Measurements from ENCODE around the gene PTPRN2. TPM values are rescaled to one million over a fixed set of nuclear protein-coding genes. Genes with fewer than 3 reads are reported as not detected.

PTPRN2 gene
- polyA plus RNA-seq, 1 donor from 2014 or later: 1.6 TPM

GRCh38 chr7:158031867-158032308 is 555.7 kb downstream of the PTPRN2 start:
- Mint-ChIP-seq H3K27ac (no peak overlapping the region), H3K4me3 (no peak overlapping the region), H3K9me3 (peaks cover 0 to 9% (median 9%) of the 10 kb centered on the region in 3 donors), H3K36me3 (peaks cover 4% of the 10 kb centered on the region), H3K4me1 (no peaks in the 10 kb centered on the region), H3K27me3 (no peaks in the 10 kb centered on the region)

GRCh38 chr7:158030566-158030965 is 557.1 kb downstream of the PTPRN2 start:
- Mint-ChIP-seq H3K4me1 (no peaks in the 10 kb centered on the region), H3K36me3 (peaks cover 4% of the 10 kb centered on the region), H3K4me3 (no peak overlapping the region), H3K27ac (no peak overlapping the region), H3K27me3 (no peaks in the 10 kb centered on the region), H3K9me3 (peaks cover 0 to 9% (median 6%) of the 10 kb centered on the region in 3 donors)

- H3K9me3 Mint-ChIP-seq: peaks cover 0 to 7% (median 6%) of the 10 kb centered on the region in 3 donors
- H3K27me3 Mint-ChIP-seq: no peaks in the 10 kb centered on the region
- H3K36me3 Mint-ChIP-seq: peaks cover 4% of the 10 kb centered on the region
- H3K27ac Mint-ChIP-seq: no peak overlapping the region
- H3K4me3 Mint-ChIP-seq: peak overlapping the region in 1 of 4 donors; percentile 13
- H3K4me1 Mint-ChIP-seq: no peaks in the 10 kb centered on the region
Observed at GRCh38 chr7:158030071-158030470, 557.6 kb downstream of the PTPRN2 start.

GRCh38 chr7:158029509-158029908 is 558.1 kb downstream of the PTPRN2 start:
- Mint-ChIP-seq H3K9me3 (peaks cover 0 to 6% (median 4%) of the 10 kb centered on the region in 3 donors), H3K36me3 (peaks cover 4% of the 10 kb centered on the region), H3K4me3 (peak overlapping the region in 1 of 4 donors; percentile 13), H3K27me3 (no peaks in the 10 kb centered on the region), H3K27ac (no peak overlapping the region), H3K4me1 (no peaks in the 10 kb centered on the region)

GRCh38 chr7:158028971-158029370 is 558.7 kb downstream of the PTPRN2 start:
- Mint-ChIP-seq H3K4me1 (no peaks in the 10 kb centered on the region), H3K27ac (no peak overlapping the region), H3K9me3 (peaks cover 0 to 6% (median 4%) of the 10 kb centered on the region in 3 donors), H3K4me3 (no peak overlapping the region), H3K36me3 (peaks cover 4% of the 10 kb centered on the region), H3K27me3 (no peaks in the 10 kb centered on the region)

- no peak overlapping the region for H3K4me3 Mint-ChIP-seq
- H3K36me3 Mint-ChIP-seq: peaks cover 4% of the 10 kb centered on the region
- H3K4me1 Mint-ChIP-seq: no peaks in the 10 kb centered on the region
- no peaks in the 10 kb centered on the region for H3K27me3 Mint-ChIP-seq
- H3K27ac Mint-ChIP-seq: no peak overlapping the region
- H3K9me3 Mint-ChIP-seq: peaks cover 0 to 6% (median 4%) of the 10 kb centered on the region in 3 donors
Observed at GRCh38 chr7:158028290-158028941, 559.2 kb downstream of the PTPRN2 start.

GRCh38 chr7:158027646-158028045 is 560.0 kb downstream of the PTPRN2 start:
- Mint-ChIP-seq H3K27me3 (no peaks in the 10 kb centered on the region), H3K9me3 (peaks cover 0 to 3% (median 0%) of the 10 kb centered on the region in 3 donors), H3K27ac (no peak overlapping the region), H3K36me3 (peaks cover 3% of the 10 kb centered on the region), H3K4me1 (no peaks in the 10 kb centered on the region), H3K4me3 (no peak overlapping the region)

- Mint-ChIP-seq H3K27me3 (no peaks in the 10 kb centered on the region), H3K4me3 (no peak overlapping the region), H3K9me3 (peaks cover 0 to 2% (median 0%) of the 10 kb centered on the region in 3 donors), H3K4me1 (no peaks in the 10 kb centered on the region), H3K36me3 (peaks cover 3% of the 10 kb centered on the region), H3K27ac (no peak overlapping the region)
Observed at GRCh38 chr7:158026636-158027265, 560.9 kb downstream of the PTPRN2 start.

GRCh38 chr7:158025686-158026600 is 561.7 kb downstream of the PTPRN2 start:
- Mint-ChIP-seq H3K27ac (no peak overlapping the region), H3K27me3 (no peaks in the 10 kb centered on the region), H3K36me3 (no peaks in the 10 kb centered on the region), H3K4me3 (no peak overlapping the region), H3K9me3 (no peaks in the 10 kb centered on the region), H3K4me1 (no peaks in the 10 kb centered on the region)

GRCh38 chr7:158024881-158025280 is 562.7 kb downstream of the PTPRN2 start:
- Mint-ChIP-seq H3K27me3 (no peaks in the 10 kb centered on the region), H3K36me3 (no peaks in the 10 kb centered on the region), H3K9me3 (no peaks in the 10 kb centered on the region), H3K27ac (no peak overlapping the region), H3K4me1 (no peaks in the 10 kb centered on the region), H3K4me3 (no peak overlapping the region)

GRCh38 chr7:158024351-158024715 is 563.3 kb downstream of the PTPRN2 start:
- no peak overlapping the region for H3K27ac Mint-ChIP-seq
- no peaks in the 10 kb centered on the region for H3K36me3 Mint-ChIP-seq
- no peaks in the 10 kb centered on the region for H3K4me1 Mint-ChIP-seq
- H3K4me3 Mint-ChIP-seq: no peak overlapping the region
- no peaks in the 10 kb centered on the region for H3K27me3 Mint-ChIP-seq
- no peaks in the 10 kb centered on the region for H3K9me3 Mint-ChIP-seq

GRCh38 chr7:158023681-158024350 is 563.8 kb downstream of the PTPRN2 start:
- H3K36me3 Mint-ChIP-seq: no peaks in the 10 kb centered on the region
- H3K4me3 Mint-ChIP-seq: no peak overlapping the region
- no peaks in the 10 kb centered on the region for H3K27me3 Mint-ChIP-seq
- H3K27ac Mint-ChIP-seq: no peak overlapping the region
- no peaks in the 10 kb centered on the region for H3K4me1 Mint-ChIP-seq
- H3K9me3 Mint-ChIP-seq: no peaks in the 10 kb centered on the region

- Mint-ChIP-seq H3K4me3 (no peak overlapping the region), H3K4me1 (no peaks in the 10 kb centered on the region), H3K9me3 (no peaks in the 10 kb centered on the region), H3K36me3 (no peaks in the 10 kb centered on the region), H3K27me3 (no peaks in the 10 kb centered on the region), H3K27ac (no peak overlapping the region)
Observed at GRCh38 chr7:158023157-158023556, 564.5 kb downstream of the PTPRN2 start.

- Mint-ChIP-seq H3K27me3 (no peaks in the 10 kb centered on the region), H3K4me1 (no peaks in the 10 kb centered on the region), H3K36me3 (no peaks in the 10 kb centered on the region), H3K27ac (no peak overlapping the region), H3K9me3 (no peaks in the 10 kb centered on the region), H3K4me3 (no peak overlapping the region)
Observed at GRCh38 chr7:158022601-158023000, 565.0 kb downstream of the PTPRN2 start.

GRCh38 chr7:158021836-158022235 is 565.8 kb downstream of the PTPRN2 start:
- no peaks in the 10 kb centered on the region for H3K27me3 Mint-ChIP-seq
- no peak overlapping the region for H3K4me3 Mint-ChIP-seq
- no peaks in the 10 kb centered on the region for H3K9me3 Mint-ChIP-seq
- H3K4me1 Mint-ChIP-seq: no peaks in the 10 kb centered on the region
- no peak overlapping the region for H3K27ac Mint-ChIP-seq
- H3K36me3 Mint-ChIP-seq: no peaks in the 10 kb centered on the region
